Keratinocyte (primary cell): ENCODE results near the gene RRBP1.

Experiments
- CTCF ChIP-seq, 3 experiments: IDR thresholded peaks in 1 of 3; conservative IDR thresholded peaks in 1 of 3; optimal IDR thresholded peaks in 1 of 3; 2 replicates in 2 of 3; 3 replicates in 1 of 3; pipeline versions ENCODE3 to v1.5.1; 2011; ENCODE audit warnings: low read length in 3 of 3, mild to moderate bottlenecking in 3 of 3, moderate library complexity in 2 of 3, control low read depth in 1 of 3, inconsistent platforms in 1 of 3; ENCODE audit not compliant: insufficient read depth in 2 of 3; ENCODE audit errors: extremely low read depth in 1 of 3
- EZH2 ChIP-seq: IDR thresholded peaks from one replicate; pipeline ENCODE4 v1.6.1; 2012; ENCODE audit warnings: inconsistent platforms, mild to moderate bottlenecking, low read length, moderate library complexity

GRCh38 chr20:17568045-17568788, 113.8 kb downstream of the RRBP1 start:
- TF ChIP-seq CTCF (optimal IDR thresholded peaks at IDR 0.05 in 1 of 3, IDR thresholded peaks at IDR 0.05 in 1 of 3, conservative IDR thresholded peaks at IDR 0.05 in 1 of 3; ENCODE audit: extremely low read depth in 1 of 3, insufficient read depth in 2 of 3, low read length in 3 of 3), result no peak
- TF ChIP-seq EZH2, result no peak
